GM12891 (cell line): ENCODE data around the gene TMC5.

Source experiments
- POLR2A ChIP-seq: IDR thresholded peaks from 2 replicates; pipeline ENCODE4 v1.6.1; 2011; ENCODE audit warnings: low read depth, low read length, control low read depth
- POU2F2 ChIP-seq: IDR thresholded peaks from 2 replicates; pipeline ENCODE4 v1.6.1; 2011; ENCODE audit warnings: low read depth, mild to moderate bottlenecking, control low read depth, low read length, moderate library complexity
- SPI1 ChIP-seq: IDR thresholded peaks from 2 replicates; pipeline ENCODE4 v1.6.1; 2011; ENCODE audit warnings: low read depth, low read length, control low read depth
- TAF1 ChIP-seq: IDR thresholded peaks from 2 replicates; pipeline ENCODE4 v1.6.1; 2011; ENCODE audit warnings: low read depth, low read length, control low read depth

DNA sequence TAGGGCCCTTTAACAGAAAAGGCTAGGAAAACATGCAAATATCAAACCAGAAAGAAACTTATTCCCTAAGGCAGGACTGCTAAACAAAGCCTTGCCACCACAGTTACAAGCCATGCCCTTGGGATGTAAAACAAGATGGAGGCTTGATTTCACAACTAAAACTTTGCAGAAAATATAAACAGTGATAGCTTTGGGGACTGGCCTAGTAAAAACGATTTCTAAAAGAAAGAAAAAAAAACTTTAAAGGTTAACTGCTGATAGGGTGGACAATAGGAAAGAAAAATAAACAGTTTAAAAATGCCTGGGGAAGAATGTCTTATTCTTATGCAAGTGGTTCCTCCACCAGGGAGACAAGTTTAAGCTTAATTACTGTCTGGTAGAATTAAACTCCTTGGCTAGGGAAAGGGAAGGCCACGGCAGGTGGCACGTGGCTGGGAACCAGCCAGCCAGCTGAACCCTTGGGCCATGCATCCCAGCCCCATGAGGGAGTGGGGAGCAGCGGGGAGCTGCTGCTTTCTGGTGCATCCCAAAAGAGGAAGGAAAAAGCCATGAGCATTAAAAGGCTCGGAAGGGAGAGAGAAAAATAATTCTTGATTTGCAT is 10.7 kb upstream of the TMC5 start:
- TF ChIP-seq POLR2A = no peak
- TF ChIP-seq TAF1 = no peak
- no peak for TF ChIP-seq POU2F2
- TF ChIP-seq SPI1 = no peak
